DOHH2 (cell line): ENCODE results near the gene MEF2A.

Experiments
- H3F3A ChIP-seq: fragments of 200-600 bp; sonication (generic), shearing (Covaris generic); 2 replicates; pipeline ENCODE4 v1.6.0; 2016; ENCODE audit warnings: antibody characterized with exemption, mild to moderate bottlenecking; ENCODE audit not compliant: control insufficient read depth, insufficient read depth
- H3K27ac ChIP-seq: fragments of 200-600 bp; sonication (generic); 2 replicates; pipeline ENCODE4 v1.5.1; 2014; ENCODE audit warnings: low read depth, mild to moderate bottlenecking, low read length, moderate library complexity
- H3K27me3 ChIP-seq: fragments of 200-600 bp; sonication (generic); 2 replicates; pipeline ENCODE4 v1.6.1; 2014; ENCODE audit warnings: mild to moderate bottlenecking, low read length, mixed read lengths; ENCODE audit not compliant: control insufficient read depth
- H3K36me3 ChIP-seq: fragments of 200-600 bp; sonication (generic); 2 replicates; pipeline ENCODE4 v1.6.1; 2014; ENCODE audit warnings: mild to moderate bottlenecking, low read length, moderate library complexity, mixed read lengths; ENCODE audit not compliant: control insufficient read depth
- H3K4me1 ChIP-seq: fragments of 200-600 bp; sonication (generic); 2 replicates; pipeline ENCODE4 v1.6.1; 2014; ENCODE audit warnings: mild to moderate bottlenecking, low read length, mixed read lengths; ENCODE audit not compliant: control insufficient read depth
- H3K4me2 ChIP-seq: fragments of 200-600 bp; sonication (generic); 2 replicates; pipeline ENCODE4 v1.6.0; 2014; ENCODE audit warnings: mild to moderate bottlenecking, low read length, moderate library complexity
- H3K4me3 ChIP-seq: fragments of 200-600 bp; sonication (generic); 2 replicates; pipeline ENCODE4 v1.5.1; 2014; ENCODE audit warnings: mild to moderate bottlenecking, low read length, mixed read lengths
- H3K79me2 ChIP-seq: fragments of 200-600 bp; sonication (generic); 2 replicates; pipeline ENCODE4 v1.6.1; 2014; ENCODE audit warnings: mild to moderate bottlenecking, low read length, mixed read lengths; ENCODE audit not compliant: control insufficient read depth
- H3K9me2 ChIP-seq: fragments of 200-600 bp; sonication (generic); replicated peaks from 2 replicates; pipeline ENCODE4 v1.6.1; 2014; ENCODE audit warnings: mild to moderate bottlenecking, low read length, mixed read lengths; ENCODE audit not compliant: control insufficient read depth
- H3K9me3 ChIP-seq: fragments of 200-600 bp; sonication (generic); 2 replicates; pipeline ENCODE4 v1.6.1; 2014; ENCODE audit warnings: antibody characterized with exemption, low read length, mixed read lengths; ENCODE audit not compliant: control insufficient read depth, insufficient read depth
- H4K20me1 ChIP-seq: fragments of 200-600 bp; sonication (generic); 2 replicates; pipeline ENCODE4 v1.6.0; 2014; ENCODE audit warnings: low read depth, mild to moderate bottlenecking, antibody characterized with exemption, low read length, moderate library complexity; ENCODE audit not compliant: control insufficient read depth, insufficient read depth
- EZH2phosphoT487 ChIP-seq: fragments of 200-600 bp; sonication (generic); IDR thresholded peaks from 2 replicates; pipeline ENCODE4 v1.6.1; 2017; ENCODE audit warnings: borderline replicate concordance, mild to moderate bottlenecking, antibody characterized with exemption, low read length, moderate library complexity, mixed read lengths
- TF ChIP-seq, protein P1 (sequence below): fragments of 200-600 bp; sonication (generic); IDR thresholded peaks from one replicate; pipeline ENCODE4 v1.5.1; 2014; ENCODE audit warnings: antibody characterized with exemption, mild to moderate bottlenecking, low read depth, low read length; ENCODE audit not compliant: poor library complexity, severe bottlenecking

Gene MEF2A

DNA sequence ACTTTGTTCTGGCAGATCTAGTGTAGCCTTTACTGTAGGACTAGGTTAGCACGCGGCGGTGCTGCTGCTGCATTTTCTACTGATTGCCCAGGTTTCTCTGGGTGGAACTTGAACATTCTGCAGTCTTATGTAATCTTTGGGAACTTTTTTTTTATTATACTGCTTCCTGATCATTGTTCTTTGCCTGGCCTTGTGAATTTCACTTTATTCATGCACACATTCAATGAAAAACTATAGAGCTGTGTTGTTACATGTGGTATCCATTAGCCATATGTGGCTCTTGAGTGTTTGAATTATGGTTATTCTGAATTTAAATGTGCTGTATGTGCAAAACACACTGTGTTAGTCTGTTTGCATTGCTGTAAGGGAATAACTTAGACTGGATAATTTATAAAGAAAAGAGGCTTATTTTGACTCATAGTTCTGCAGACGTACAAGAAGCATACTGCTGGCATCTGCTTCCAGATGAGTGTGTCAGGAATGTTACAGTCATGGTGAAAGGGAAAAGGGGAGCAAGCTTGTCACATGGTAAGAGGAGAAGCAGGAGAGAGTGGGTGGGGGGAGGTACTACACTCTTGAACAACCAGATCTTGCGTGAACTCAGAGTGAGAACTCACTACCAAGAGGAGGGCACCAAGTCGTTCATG, 26.5 kb downstream of the MEF2A start:
- TF ChIP-seq, protein P1, sequence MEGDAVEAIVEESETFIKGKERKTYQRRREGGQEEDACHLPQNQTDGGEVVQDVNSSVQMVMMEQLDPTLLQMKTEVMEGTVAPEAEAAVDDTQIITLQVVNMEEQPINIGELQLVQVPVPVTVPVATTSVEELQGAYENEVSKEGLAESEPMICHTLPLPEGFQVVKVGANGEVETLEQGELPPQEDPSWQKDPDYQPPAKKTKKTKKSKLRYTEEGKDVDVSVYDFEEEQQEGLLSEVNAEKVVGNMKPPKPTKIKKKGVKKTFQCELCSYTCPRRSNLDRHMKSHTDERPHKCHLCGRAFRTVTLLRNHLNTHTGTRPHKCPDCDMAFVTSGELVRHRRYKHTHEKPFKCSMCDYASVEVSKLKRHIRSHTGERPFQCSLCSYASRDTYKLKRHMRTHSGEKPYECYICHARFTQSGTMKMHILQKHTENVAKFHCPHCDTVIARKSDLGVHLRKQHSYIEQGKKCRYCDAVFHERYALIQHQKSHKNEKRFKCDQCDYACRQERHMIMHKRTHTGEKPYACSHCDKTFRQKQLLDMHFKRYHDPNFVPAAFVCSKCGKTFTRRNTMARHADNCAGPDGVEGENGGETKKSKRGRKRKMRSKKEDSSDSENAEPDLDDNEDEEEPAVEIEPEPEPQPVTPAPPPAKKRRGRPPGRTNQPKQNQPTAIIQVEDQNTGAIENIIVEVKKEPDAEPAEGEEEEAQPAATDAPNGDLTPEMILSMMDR, result no peak
- TF ChIP-seq EZH2phosphoT487, result no peak
- no peaks in the 10 kb centered on the region for H3F3A ChIP-seq
- H3K36me3 ChIP-seq, result peaks cover 60% of the 10 kb centered on the region
- no peaks in the 10 kb centered on the region for H4K20me1 ChIP-seq
- no peak overlapping the region for H3K27ac ChIP-seq
- peaks cover 9% of the 10 kb centered on the region; the same call in 1 of the 2 replicates for H3K9me3 ChIP-seq
- H3K79me2 ChIP-seq, result peaks cover 100% of the 10 kb centered on the region
- no peaks in the 10 kb centered on the region; the same call in 1 of the 2 replicates for H3K4me1 ChIP-seq
- no peak overlapping the region for H3K4me3 ChIP-seq
- H3K9me2 ChIP-seq, result no peaks in the 10 kb centered on the region
- no peaks in the 10 kb centered on the region for H3K27me3 ChIP-seq
- H3K4me2 ChIP-seq, result no peak overlapping the region

- H3F3A ChIP-seq, result no peaks in the 10 kb centered on the region
- H3K27me3 ChIP-seq, result no peaks in the 10 kb centered on the region
- no peak overlapping the region for H3K27ac ChIP-seq
- no peaks in the 10 kb centered on the region for H3K9me2 ChIP-seq
- no peak overlapping the region for H3K4me3 ChIP-seq
- H3K79me2 ChIP-seq, result peaks cover 100% of the 10 kb centered on the region
- TF ChIP-seq EZH2phosphoT487, result no peak
- TF ChIP-seq, protein P1, result no peak
- no peak overlapping the region for H3K4me2 ChIP-seq
- H4K20me1 ChIP-seq, result no peaks in the 10 kb centered on the region
- H3K4me1 ChIP-seq, result no peaks in the 10 kb centered on the region
- peaks cover 62% of the 10 kb centered on the region for H3K36me3 ChIP-seq
- peaks cover 9% of the 10 kb centered on the region; the same call in 1 of the 2 replicates for H3K9me3 ChIP-seq
These were observed 27.3 kb downstream of the MEF2A start for GRCh38 chr15:99593070-99593469.

- 0 out of 2 replicates have a peak, but pooled peaks cover under 1% of the 10 kb centered on the region for H3K4me1 ChIP-seq
- no peaks in the 10 kb centered on the region for H3K9me2 ChIP-seq
- H3K27ac ChIP-seq, result no peak overlapping the region
- no peak for TF ChIP-seq EZH2phosphoT487
- TF ChIP-seq, protein P1, result no peak
- peaks cover 100% of the 10 kb centered on the region for H3K79me2 ChIP-seq
- H3F3A ChIP-seq, result no peaks in the 10 kb centered on the region
- no peak overlapping the region for H3K4me2 ChIP-seq
- peaks cover 9% of the 10 kb centered on the region; the same call in 1 of the 2 replicates for H3K9me3 ChIP-seq
- no peak overlapping the region for H3K4me3 ChIP-seq
- H3K36me3 ChIP-seq, result peaks cover 80% of the 10 kb centered on the region
- no peaks in the 10 kb centered on the region for H3K27me3 ChIP-seq
- no peaks in the 10 kb centered on the region for H4K20me1 ChIP-seq
These were observed 29.1 kb downstream of the MEF2A start for GRCh38 chr15:99594916-99595315.
